ENCODE results near the gene PLCB1.

PLCB1 gene

GRCh38 chr20:8246716-8247115 is 114.7 kb downstream of the PLCB1 start:
- TF ChIP-seq SIN3A (IDR thresholded peaks at IDR 0.05; ENCODE audit: borderline replicate concordance, insufficient read depth, low read length) (no peak), TAF1 (IDR thresholded peaks at IDR 0.05; ENCODE audit: borderline replicate concordance, insufficient read depth, low read length) (no peak), REST (IDR thresholded peaks at IDR 0.05; ENCODE audit: insufficient read depth in 1 of 2, low read depth in 2 of 2, low read length in 2 of 2) (no peak), FOXP2 (optimal IDR thresholded peaks at IDR 0.05; ENCODE audit: borderline replicate concordance, extremely low read depth, extremely low read length, insufficient read depth) (no peak)

- TF ChIP-seq REST (IDR thresholded peaks at IDR 0.05; ENCODE audit: insufficient read depth in 1 of 2, low read depth in 2 of 2, low read length in 2 of 2) (no peak), FOXP2 (optimal IDR thresholded peaks at IDR 0.05; ENCODE audit: borderline replicate concordance, extremely low read depth, extremely low read length, insufficient read depth) (no peak), TAF1 (IDR thresholded peaks at IDR 0.05; ENCODE audit: borderline replicate concordance, insufficient read depth, low read length) (no peak), SIN3A (IDR thresholded peaks at IDR 0.05; ENCODE audit: borderline replicate concordance, insufficient read depth, low read length) (no peak), POLR2AphosphoS5 (IDR thresholded peaks at IDR 0.05; ENCODE audit: low read depth, low read length) (no peak)
Observed at GRCh38 chr20:8248051-8248450, 116.0 kb downstream of the PLCB1 start.

- TF ChIP-seq SIN3A (IDR thresholded peaks at IDR 0.05; ENCODE audit: borderline replicate concordance, insufficient read depth, low read length) (no peak), REST (IDR thresholded peaks at IDR 0.05; ENCODE audit: insufficient read depth in 1 of 2, low read depth in 2 of 2, low read length in 2 of 2) (no peak), TAF1 (IDR thresholded peaks at IDR 0.05; ENCODE audit: borderline replicate concordance, insufficient read depth, low read length) (no peak), POLR2AphosphoS5 (IDR thresholded peaks at IDR 0.05; ENCODE audit: low read depth, low read length) (no peak), FOXP2 (optimal IDR thresholded peaks at IDR 0.05; ENCODE audit: borderline replicate concordance, extremely low read depth, extremely low read length, insufficient read depth) (no peak)
Observed at GRCh38 chr20:8249634-8250033, 117.6 kb downstream of the PLCB1 start.

GRCh38 chr20:8250539-8251200 is 118.6 kb downstream of the PLCB1 start:
- TF ChIP-seq POLR2AphosphoS5 (IDR thresholded peaks at IDR 0.05; ENCODE audit: low read depth, low read length) (no peak), REST (IDR thresholded peaks at IDR 0.05; ENCODE audit: insufficient read depth in 1 of 2, low read depth in 2 of 2, low read length in 2 of 2) (no peak), TAF1 (IDR thresholded peaks at IDR 0.05; ENCODE audit: borderline replicate concordance, insufficient read depth, low read length) (no peak)

GRCh38 chr20:8251201-8251575 is 119.1 kb downstream of the PLCB1 start:
- TF ChIP-seq POLR2AphosphoS5 (IDR thresholded peaks at IDR 0.05; ENCODE audit: low read depth, low read length) (no peak), SIN3A (IDR thresholded peaks at IDR 0.05; ENCODE audit: borderline replicate concordance, insufficient read depth, low read length) (no peak)
